Panc1 (cell line): Measurements from ENCODE around the gene TGFB2. TPM values are rescaled to one million over a fixed set of nuclear protein-coding genes. Genes with fewer than 3 reads are reported as not detected.

Source experiments
- ATAC-seq: fragments of 200-7000 bp; cut with Tn5 transposase; 2 replicates; pipeline ENCODE4 v1.9.1; 2020; ENCODE audit warnings: mild to moderate bottlenecking, moderate library complexity
- BruUV-seq: library from RNA; stranded (reverse); fragments of 400-500 nt; replicated peaks from 2 replicates; lab custom pipeline; 2021; lab: Mats Ljungman, UMichigan
- CTCF ChIA-PET: fragments of 300-600 bp; sonication (Branson Sonifier 250); formaldehyde crosslinking; loops from one replicate; lab custom pipeline; 2022; ENCODE audit warnings: antibody characterized with exemption; lab: Charles Lee
- POLR2A ChIA-PET: fragments of 300-600 bp; sonication (Branson Sonifier 250); formaldehyde crosslinking; loops from one replicate; lab custom pipeline; 2022; ENCODE audit warnings: antibody characterized with exemption; lab: Charles Lee
- DNase-seq: peaks from one replicate; pipeline ENCODE4 v3.0.0-alpha.2; 2010; ENCODE audit warnings: low read depth, low spot score
- H3K27ac ChIP-seq: 2 replicates; pipeline ENCODE4 v1.5.1; 2011; ENCODE audit warnings: mild to moderate bottlenecking, low read length, inconsistent platforms
- H3K27me3 ChIP-seq: fragments of 200-500 bp; sonication (Bioruptor generic); 2 replicates; pipeline ENCODE4 v1.6.0; 2014; ENCODE audit warnings: low read length, inconsistent platforms; ENCODE audit not compliant: control insufficient read depth, insufficient read depth
- H3K36me3 ChIP-seq: fragments of 200-500 bp; sonication (Bioruptor generic); 2 replicates; pipeline ENCODE4 v1.5.1; 2014; ENCODE audit warnings: inconsistent platforms, mild to moderate bottlenecking, low read length, moderate library complexity; ENCODE audit not compliant: control insufficient read depth, insufficient read depth
- H3K4me1 ChIP-seq: 2 replicates; pipeline ENCODE4 v1.5.1; 2011; ENCODE audit warnings: inconsistent platforms, mild to moderate bottlenecking, low read length, moderate library complexity; ENCODE audit not compliant: control insufficient read depth, insufficient read depth
- H3K4me3 ChIP-seq, 2 experiments: 2 replicates each; pipeline ENCODE4 v1.5.1; 2011 to 2012; ENCODE audit warnings: low read depth in 2 of 2, low read length in 2 of 2, mild to moderate bottlenecking in 2 of 2, inconsistent platforms in 1 of 2, moderate library complexity in 1 of 2
- H3K9me3 ChIP-seq: fragments of 200-500 bp; sonication (Bioruptor generic); 2 replicates; pipeline ENCODE4 v1.5.1; 2014; ENCODE audit warnings: low read depth, mild to moderate bottlenecking, inconsistent platforms, low read length, moderate library complexity; ENCODE audit not compliant: control insufficient read depth, insufficient read depth
- POLR2AphosphoS5 ChIP-seq: IDR thresholded peaks from 2 replicates; pipeline ENCODE4 v1.6.1; 2012; ENCODE audit warnings: mild to moderate bottlenecking, low read depth, low read length, moderate library complexity
- SIN3A ChIP-seq: IDR thresholded peaks from 2 replicates; pipeline ENCODE4 v1.6.1; 2012; ENCODE audit warnings: low read depth, mild to moderate bottlenecking, low read length, moderate library complexity, borderline replicate concordance; ENCODE audit not compliant: insufficient read depth
- TCF7L2 ChIP-seq: IDR thresholded peaks from 2 replicates; pipeline ENCODE4 v1.6.1; 2011; ENCODE audit warnings: mild to moderate bottlenecking, low read depth, low read length, inconsistent platforms
- in situ Hi-C: cut with HindIII; loops from 2 replicates; pipeline ENCODE4 v1.10.0; 2016; ENCODE audit warnings: low sequenced_read_pairs, low pct_unique_long_range_greater_than_20kb
- intact Hi-C: fragments of 100-400 bp; cut with micrococcal nuclease; formaldehyde crosslinking; loops from one replicate; pipeline ENCODE4 v1.10.0; 2022; ENCODE audit not compliant: unreplicated experiment
- total RNA-seq: library from RNA; stranded (reverse); gene quantifications from one replicate; pipeline ENCODE4 v1.2.1, GENCODE V29; 2021; ENCODE audit not compliant: unreplicated experiment
- TF ChIP-seq, protein P1 (sequence below), 2 experiments: IDR thresholded peaks; 2 replicates each; pipeline ENCODE4 v1.6.1; 2011 to 2012; ENCODE audit warnings: low read depth in 2 of 2, control low read depth in 1 of 2, low read length in 1 of 2, mild to moderate bottlenecking in 1 of 2, moderate library complexity in 1 of 2; ENCODE audit not compliant: insufficient read depth in 1 of 2
- TF ChIP-seq, protein P2 (sequence below): fragments of 450-650 bp; IDR thresholded peaks from 2 replicates; pipeline ENCODE4 v1.5.1; 2017; ENCODE audit warnings: mild to moderate bottlenecking

TGFB2 gene
- total RNA-seq, 1 experiment from 2014 or later, result 58.9 TPM

DNA sequence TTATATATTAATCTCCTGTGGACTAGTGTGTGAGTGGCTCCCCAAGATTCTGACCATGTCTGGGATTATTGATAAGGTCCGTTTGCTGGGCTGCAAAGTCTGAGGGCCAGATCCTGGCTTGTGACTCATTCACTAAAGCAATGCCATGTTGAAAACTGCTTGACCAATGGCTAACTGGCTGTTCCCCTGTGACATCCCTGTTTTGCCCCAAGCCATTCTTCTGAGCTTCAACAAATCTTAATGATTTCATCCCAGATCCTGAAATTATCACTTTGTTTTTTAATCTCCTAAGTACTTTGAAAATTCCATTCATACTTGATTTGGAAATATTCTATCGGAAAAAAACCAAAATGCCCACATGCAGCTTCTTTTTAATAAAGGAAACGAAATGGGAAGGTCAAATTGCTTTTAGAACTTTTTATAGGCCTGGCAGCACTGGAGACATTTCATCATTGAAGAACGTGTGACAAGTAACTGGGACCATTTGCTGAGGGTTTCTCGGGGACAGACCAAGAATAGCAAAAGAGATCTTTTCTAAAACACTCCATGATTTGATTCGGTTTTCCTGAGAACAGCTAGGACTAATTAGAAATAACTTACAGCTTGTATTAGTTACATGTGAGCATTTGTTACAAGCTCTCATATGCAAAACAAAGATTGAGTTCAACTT is 121.3 kb downstream of the TGFB2 start:
- no peaks in the 10 kb centered on the region for H3K9me3 ChIP-seq
- no peak for ATAC-seq

DNA sequence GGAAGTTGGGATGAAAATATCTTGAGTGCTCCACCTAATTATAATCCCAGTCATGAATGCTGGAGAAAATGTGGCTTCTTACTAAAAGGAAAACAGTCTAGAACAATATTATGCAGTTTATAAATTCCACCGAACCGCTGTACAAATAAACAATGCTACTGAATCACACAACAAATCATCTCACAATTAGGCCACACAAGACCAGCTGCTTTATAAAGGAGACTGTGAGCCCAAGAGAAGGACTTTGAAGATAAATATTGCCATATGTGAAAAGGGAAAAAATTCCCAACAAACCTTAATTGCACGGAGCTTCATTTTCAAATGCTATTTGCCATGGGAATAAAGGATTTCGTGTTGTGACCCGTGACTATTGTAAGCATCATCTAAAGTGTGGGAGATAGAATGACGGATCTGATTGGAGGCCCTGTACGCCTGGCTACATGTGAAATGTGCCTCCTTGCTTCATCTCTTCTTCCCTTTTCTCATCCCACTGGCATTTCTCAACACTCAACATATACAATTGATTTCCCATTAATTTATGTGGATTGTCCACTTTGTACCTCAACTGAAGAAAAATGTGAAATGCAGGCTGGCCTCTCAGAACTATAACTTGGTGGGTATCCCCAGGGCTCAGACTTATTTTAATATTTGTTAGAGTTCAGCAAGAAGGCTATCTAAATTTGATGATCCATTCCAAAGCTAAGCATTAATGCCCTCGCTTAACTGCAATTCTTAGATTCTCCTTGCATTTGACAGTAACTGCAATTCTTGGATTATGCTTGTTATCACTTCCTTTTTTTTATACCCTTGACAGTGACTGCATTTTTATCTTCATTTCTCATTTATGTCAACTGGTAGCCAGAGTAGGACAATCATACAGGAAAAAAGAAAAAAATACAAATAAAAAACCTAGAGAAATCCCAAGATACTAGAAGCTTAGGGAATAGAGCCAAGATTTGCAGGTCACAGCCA is 122.3 kb downstream of the TGFB2 start:
- H3K27me3 ChIP-seq, result no peaks in the 10 kb centered on the region
- H3K4me1 ChIP-seq, result peaks cover 35% of the 10 kb centered on the region
- no peaks in the 10 kb centered on the region for H3K36me3 ChIP-seq
- in situ Hi-C loops (no loop called here), intact Hi-C loops (no loop called here)
- no peak overlapping the region for H3K4me3 ChIP-seq
- DNase-seq, result no peak
- H3K9me3 ChIP-seq, result no peaks in the 10 kb centered on the region
- peak; percentile 80 for ATAC-seq
- peak overlapping the region; percentile 99 for H3K27ac ChIP-seq
- ChIA-PET CTCF (no interaction called here), POLR2A (no interaction called here)
- TF ChIP-seq TCF7L2, result peak; percentile 40; the same call in 1 of the 2 replicates
- TF ChIP-seq, protein P1, sequence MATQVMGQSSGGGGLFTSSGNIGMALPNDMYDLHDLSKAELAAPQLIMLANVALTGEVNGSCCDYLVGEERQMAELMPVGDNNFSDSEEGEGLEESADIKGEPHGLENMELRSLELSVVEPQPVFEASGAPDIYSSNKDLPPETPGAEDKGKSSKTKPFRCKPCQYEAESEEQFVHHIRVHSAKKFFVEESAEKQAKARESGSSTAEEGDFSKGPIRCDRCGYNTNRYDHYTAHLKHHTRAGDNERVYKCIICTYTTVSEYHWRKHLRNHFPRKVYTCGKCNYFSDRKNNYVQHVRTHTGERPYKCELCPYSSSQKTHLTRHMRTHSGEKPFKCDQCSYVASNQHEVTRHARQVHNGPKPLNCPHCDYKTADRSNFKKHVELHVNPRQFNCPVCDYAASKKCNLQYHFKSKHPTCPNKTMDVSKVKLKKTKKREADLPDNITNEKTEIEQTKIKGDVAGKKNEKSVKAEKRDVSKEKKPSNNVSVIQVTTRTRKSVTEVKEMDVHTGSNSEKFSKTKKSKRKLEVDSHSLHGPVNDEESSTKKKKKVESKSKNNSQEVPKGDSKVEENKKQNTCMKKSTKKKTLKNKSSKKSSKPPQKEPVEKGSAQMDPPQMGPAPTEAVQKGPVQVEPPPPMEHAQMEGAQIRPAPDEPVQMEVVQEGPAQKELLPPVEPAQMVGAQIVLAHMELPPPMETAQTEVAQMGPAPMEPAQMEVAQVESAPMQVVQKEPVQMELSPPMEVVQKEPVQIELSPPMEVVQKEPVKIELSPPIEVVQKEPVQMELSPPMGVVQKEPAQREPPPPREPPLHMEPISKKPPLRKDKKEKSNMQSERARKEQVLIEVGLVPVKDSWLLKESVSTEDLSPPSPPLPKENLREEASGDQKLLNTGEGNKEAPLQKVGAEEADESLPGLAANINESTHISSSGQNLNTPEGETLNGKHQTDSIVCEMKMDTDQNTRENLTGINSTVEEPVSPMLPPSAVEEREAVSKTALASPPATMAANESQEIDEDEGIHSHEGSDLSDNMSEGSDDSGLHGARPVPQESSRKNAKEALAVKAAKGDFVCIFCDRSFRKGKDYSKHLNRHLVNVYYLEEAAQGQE (IDR thresholded peaks at IDR 0.05; ENCODE audit: insufficient read depth in 1 of 2, low read depth in 2 of 2, low read length in 1 of 2), result no peak
- TF ChIP-seq, protein P2, sequence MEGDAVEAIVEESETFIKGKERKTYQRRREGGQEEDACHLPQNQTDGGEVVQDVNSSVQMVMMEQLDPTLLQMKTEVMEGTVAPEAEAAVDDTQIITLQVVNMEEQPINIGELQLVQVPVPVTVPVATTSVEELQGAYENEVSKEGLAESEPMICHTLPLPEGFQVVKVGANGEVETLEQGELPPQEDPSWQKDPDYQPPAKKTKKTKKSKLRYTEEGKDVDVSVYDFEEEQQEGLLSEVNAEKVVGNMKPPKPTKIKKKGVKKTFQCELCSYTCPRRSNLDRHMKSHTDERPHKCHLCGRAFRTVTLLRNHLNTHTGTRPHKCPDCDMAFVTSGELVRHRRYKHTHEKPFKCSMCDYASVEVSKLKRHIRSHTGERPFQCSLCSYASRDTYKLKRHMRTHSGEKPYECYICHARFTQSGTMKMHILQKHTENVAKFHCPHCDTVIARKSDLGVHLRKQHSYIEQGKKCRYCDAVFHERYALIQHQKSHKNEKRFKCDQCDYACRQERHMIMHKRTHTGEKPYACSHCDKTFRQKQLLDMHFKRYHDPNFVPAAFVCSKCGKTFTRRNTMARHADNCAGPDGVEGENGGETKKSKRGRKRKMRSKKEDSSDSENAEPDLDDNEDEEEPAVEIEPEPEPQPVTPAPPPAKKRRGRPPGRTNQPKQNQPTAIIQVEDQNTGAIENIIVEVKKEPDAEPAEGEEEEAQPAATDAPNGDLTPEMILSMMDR, result no peak
- TF ChIP-seq SIN3A, result no peak
- TF ChIP-seq POLR2AphosphoS5, result peak; percentile 58; the same call in 1 of the 2 replicates
- BruUV-seq, result no TSS peak

More for the DNA sequence above, 121.3 kb downstream of the TGFB2 start:
- in situ Hi-C loops, result no loop called here
- no TSS peak for BruUV-seq
- no peaks in the 10 kb centered on the region for H3K27me3 ChIP-seq
- no peaks in the 10 kb centered on the region for H3K36me3 ChIP-seq
- ChIA-PET CTCF (no interaction called here), POLR2A (no interaction called here)
- intact Hi-C loops, result no loop called here
- H3K4me1 ChIP-seq, result peaks cover 41% of the 10 kb centered on the region
- no peak for TF ChIP-seq POLR2AphosphoS5
- TF ChIP-seq, protein P1 (IDR thresholded peaks at IDR 0.05; ENCODE audit: insufficient read depth in 1 of 2, low read depth in 2 of 2, low read length in 1 of 2), result no peak
- TF ChIP-seq, protein P2, result no peak
- no peak for TF ChIP-seq TCF7L2
- TF ChIP-seq SIN3A, result no peak
- H3K27ac ChIP-seq, result peak overlapping the region; percentile 99
- DNase-seq, result no peak
- H3K4me3 ChIP-seq, result no peak overlapping the region
